Panc1 (cell line): Measurements from ENCODE around the gene CHL1.

Experiments used
- CTCF ChIP-seq: fragments of 450-650 bp; IDR thresholded peaks from 2 replicates; pipeline ENCODE4 v1.5.1; 2017; ENCODE audit warnings: mild to moderate bottlenecking
- POLR2AphosphoS5 ChIP-seq: IDR thresholded peaks from 2 replicates; pipeline ENCODE4 v1.6.1; 2012; ENCODE audit warnings: mild to moderate bottlenecking, low read depth, low read length, moderate library complexity
- REST ChIP-seq, 2 experiments: IDR thresholded peaks; 2 replicates each; pipeline ENCODE4 v1.6.1; 2011 to 2012; ENCODE audit warnings: low read depth in 2 of 2, control low read depth in 1 of 2, low read length in 1 of 2, mild to moderate bottlenecking in 1 of 2, moderate library complexity in 1 of 2; ENCODE audit not compliant: insufficient read depth in 1 of 2
- SIN3A ChIP-seq: IDR thresholded peaks from 2 replicates; pipeline ENCODE4 v1.6.1; 2012; ENCODE audit warnings: low read depth, mild to moderate bottlenecking, low read length, moderate library complexity, borderline replicate concordance; ENCODE audit not compliant: insufficient read depth
- TCF7L2 ChIP-seq: IDR thresholded peaks from 2 replicates; pipeline ENCODE4 v1.6.1; 2011; ENCODE audit warnings: mild to moderate bottlenecking, low read depth, low read length, inconsistent platforms

GRCh38 chr3:365268-365667, 168.7 kb downstream of the CHL1 start:
- no peak for TF ChIP-seq POLR2AphosphoS5
- TF ChIP-seq CTCF, result no peak
- TF ChIP-seq REST (IDR thresholded peaks at IDR 0.05; ENCODE audit: insufficient read depth in 1 of 2, low read depth in 2 of 2, low read length in 1 of 2), result no peak
- no peak for TF ChIP-seq SIN3A
- TF ChIP-seq TCF7L2, result no peak
